HepG2 (cell line): ENCODE data around the gene TUBE1. TPM values are rescaled to one million over a fixed set of nuclear protein-coding genes. Genes with fewer than 3 reads are reported as not detected.

Experiments
- AFF4 ChIP-seq: sonication (generic); formaldehyde crosslinking; IDR thresholded peaks from 2 replicates; pipeline ENCODE4 v1.4.0; 2020; ENCODE audit warnings: missing genetic modification reagents
- BRD4 ChIP-seq: sonication (generic); formaldehyde crosslinking; IDR thresholded peaks from 2 replicates; pipeline ENCODE4 v1.4.0; 2020; ENCODE audit warnings: missing genetic modification reagents
- FOXA3 ChIP-seq: IDR thresholded peaks from 2 replicates; pipeline ENCODE4 v1.6.1; 2016; ENCODE audit warnings: missing genetic modification reagents, missing compliant biosample characterization
- HNRNPLL ChIP-seq: fragments of 200-400 bp; formaldehyde crosslinking; IDR thresholded peaks from 2 replicates; pipeline ENCODE4 v1.6.1; 2017; ENCODE audit warnings: mild to moderate bottlenecking, low read depth, low read length; ENCODE audit not compliant: poor library complexity, severe bottlenecking
- RARA ChIP-seq: IDR thresholded peaks from 2 replicates; pipeline ENCODE4 v1.6.1; 2016; ENCODE audit warnings: missing genetic modification reagents, missing compliant biosample characterization
- SETDB1 ChIP-seq: sonication (generic); formaldehyde crosslinking; IDR thresholded peaks from 2 replicates; pipeline ENCODE4 v1.5.1; 2020; ENCODE audit warnings: missing genetic modification reagents, mild to moderate bottlenecking, borderline replicate concordance
- SRF ChIP-seq: IDR thresholded peaks from 2 replicates; pipeline ENCODE4 v1.6.1; 2011; ENCODE audit warnings: mild to moderate bottlenecking, low read depth, low read length, moderate library complexity
- ZNF121 ChIP-seq: sonication (generic); formaldehyde crosslinking; IDR thresholded peaks from 2 replicates; pipeline ENCODE4 v1.5.0; 2020; ENCODE audit warnings: mild to moderate bottlenecking, missing genetic modification reagents
- ZNF17 ChIP-seq: sonication (generic); formaldehyde crosslinking; IDR thresholded peaks from 2 replicates; pipeline ENCODE4 v1.5.0; 2020; ENCODE audit warnings: mild to moderate bottlenecking, missing genetic modification reagents
- ZNF446 ChIP-seq: sonication (generic); formaldehyde crosslinking; IDR thresholded peaks from 2 replicates; pipeline ENCODE4 v1.5.0; 2020; ENCODE audit warnings: mild to moderate bottlenecking, missing genetic modification reagents
- ZNF562 ChIP-seq: sonication (generic); formaldehyde crosslinking; IDR thresholded peaks from 2 replicates; pipeline ENCODE4 v1.8.0; 2022; ENCODE audit warnings: missing genetic modification reagents, borderline replicate concordance
- ZNF879 ChIP-seq: sonication (generic); formaldehyde crosslinking; IDR thresholded peaks from 2 replicates; pipeline ENCODE4 v1.8.1; 2023; ENCODE audit warnings: missing genetic modification reagents
- ZXDC ChIP-seq: sonication (generic); formaldehyde crosslinking; IDR thresholded peaks from 2 replicates; pipeline ENCODE4 v1.5.0; 2020; ENCODE audit warnings: mild to moderate bottlenecking, missing genetic modification reagents
- polyA plus RNA-seq, 8 experiments: library from polyadenylated mRNA; depleted of rRNA in 3 of 8; stranded (reverse) in 7 of 8; unstranded in 1 of 8; fragments of >200 nt; fragmentation: Illumina TruSeq in 4 of 8; extraction: Trizol in 4 of 8; gene quantifications; 2 replicates each; pipeline versions ENCODE4 v1.2.1 to v1.2.3, GENCODE V29; 2011 to 2016; ENCODE audit warnings: low read depth in 4 of 8, missing spikeins in 1 of 8, mixed read lengths in 1 of 8; ENCODE audit not compliant: insufficient read depth in 1 of 8
- total RNA-seq, 5 experiments: library from RNA; depleted of rRNA; stranded (reverse); fragments of >200 nt; fragmentation: Illumina TruSeq; extraction: Trizol; gene quantifications; 2 replicates each; pipeline ENCODE4 v1.2.3, GENCODE V29; 2016; ENCODE audit warnings: low read depth in 1 of 5
- TF ChIP-seq, protein P1 (sequence below): sonication (generic); formaldehyde crosslinking; IDR thresholded peaks from 2 replicates; pipeline ENCODE4 v1.5.1; 2020; ENCODE audit warnings: mild to moderate bottlenecking, missing genetic modification reagents, moderate library complexity
- TF ChIP-seq, protein P2 (sequence below): sonication (generic); formaldehyde crosslinking; IDR thresholded peaks from 2 replicates; pipeline ENCODE4 v1.8.1; 2023; ENCODE audit warnings: mild to moderate bottlenecking, inconsistent platforms, moderate library complexity, missing genetic modification reagents, borderline replicate concordance

Gene TUBE1
- total and polyA plus RNA-seq, 2 of the 13 experiments (the other 11 are each of a cell fraction or from before 2014, with no cell fraction given) = 17.3 to 22.6 TPM

- TF ChIP-seq, protein P1, sequence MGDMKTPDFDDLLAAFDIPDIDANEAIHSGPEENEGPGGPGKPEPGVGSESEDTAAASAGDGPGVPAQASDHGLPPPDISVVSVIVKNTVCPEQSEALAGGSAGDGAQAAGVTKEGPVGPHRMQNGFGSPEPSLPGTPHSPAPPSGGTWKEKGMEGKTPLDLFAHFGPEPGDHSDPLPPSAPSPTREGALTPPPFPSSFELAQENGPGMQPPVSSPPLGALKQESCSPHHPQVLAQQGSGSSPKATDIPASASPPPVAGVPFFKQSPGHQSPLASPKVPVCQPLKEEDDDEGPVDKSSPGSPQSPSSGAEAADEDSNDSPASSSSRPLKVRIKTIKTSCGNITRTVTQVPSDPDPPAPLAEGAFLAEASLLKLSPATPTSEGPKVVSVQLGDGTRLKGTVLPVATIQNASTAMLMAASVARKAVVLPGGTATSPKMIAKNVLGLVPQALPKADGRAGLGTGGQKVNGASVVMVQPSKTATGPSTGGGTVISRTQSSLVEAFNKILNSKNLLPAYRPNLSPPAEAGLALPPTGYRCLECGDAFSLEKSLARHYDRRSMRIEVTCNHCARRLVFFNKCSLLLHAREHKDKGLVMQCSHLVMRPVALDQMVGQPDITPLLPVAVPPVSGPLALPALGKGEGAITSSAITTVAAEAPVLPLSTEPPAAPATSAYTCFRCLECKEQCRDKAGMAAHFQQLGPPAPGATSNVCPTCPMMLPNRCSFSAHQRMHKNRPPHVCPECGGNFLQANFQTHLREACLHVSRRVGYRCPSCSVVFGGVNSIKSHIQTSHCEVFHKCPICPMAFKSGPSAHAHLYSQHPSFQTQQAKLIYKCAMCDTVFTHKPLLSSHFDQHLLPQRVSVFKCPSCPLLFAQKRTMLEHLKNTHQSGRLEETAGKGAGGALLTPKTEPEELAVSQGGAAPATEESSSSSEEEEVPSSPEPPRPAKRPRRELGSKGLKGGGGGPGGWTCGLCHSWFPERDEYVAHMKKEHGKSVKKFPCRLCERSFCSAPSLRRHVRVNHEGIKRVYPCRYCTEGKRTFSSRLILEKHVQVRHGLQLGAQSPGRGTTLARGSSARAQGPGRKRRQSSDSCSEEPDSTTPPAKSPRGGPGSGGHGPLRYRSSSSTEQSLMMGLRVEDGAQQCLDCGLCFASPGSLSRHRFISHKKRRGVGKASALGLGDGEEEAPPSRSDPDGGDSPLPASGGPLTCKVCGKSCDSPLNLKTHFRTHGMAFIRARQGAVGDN (CRISPR knock-in tag) = peak; percentile 86
- TF ChIP-seq, protein P2, sequence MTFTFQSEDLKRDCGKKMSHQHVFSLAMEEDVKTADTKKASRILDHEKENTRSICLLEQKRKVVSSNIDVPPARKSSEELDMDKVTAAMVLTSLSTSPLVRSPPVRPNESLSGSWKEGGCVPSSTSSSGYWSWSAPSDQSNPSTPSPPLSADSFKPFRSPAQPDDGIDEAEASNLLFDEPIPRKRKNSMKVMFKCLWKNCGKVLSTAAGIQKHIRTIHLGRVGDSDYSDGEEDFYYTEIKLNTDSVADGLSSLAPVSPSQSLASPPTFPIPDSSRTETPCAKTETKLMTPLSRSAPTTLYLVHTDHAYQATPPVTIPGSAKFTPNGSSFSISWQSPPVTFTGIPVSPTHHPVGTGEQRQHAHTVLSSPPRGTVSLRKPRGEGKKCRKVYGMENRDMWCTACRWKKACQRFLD (CRISPR knock-in tag) = peak; percentile 41; the same call in 1 of the 2 replicates
- TF ChIP-seq SRF (no peak), ZNF446 (CRISPR knock-in tag) (no peak), AFF4 (no peak), BRD4 (CRISPR knock-in tag) (peak; percentile 42; the same call in 1 of the 2 replicates), ZNF17 (CRISPR knock-in tag) (no peak), SETDB1 (CRISPR knock-in tag) (no peak), RARA (CRISPR knock-in tag) (no peak), ZNF562 (no peak), ZNF879 (CRISPR knock-in tag) (no peak; the same call in 1 of the 2 replicates), ZNF121 (CRISPR knock-in tag) (peak; percentile 49; the same call in 1 of the 2 replicates), ZXDC (0 out of 2 replicates have a peak, but pooled peaks have one; percentile 48), FOXA3 (CRISPR knock-in tag) (peak; percentile 60; the same call in 1 of the 2 replicates), HNRNPLL (peak; percentile 100)
Observed at GRCh38 chr6:112087136-112087911, at the start of gene TUBE1, which contains the start of gene FAM229B (continued).
